Epithelial cell of proximal tubule (primary cell): ENCODE measurements around the gene DRAXIN. TPM values are rescaled to one million over a fixed set of nuclear protein-coding genes. Genes with fewer than 3 reads are reported as not detected.

ENCODE experiments used
- DNase-seq: peaks from one replicate; pipeline ENCODE4 v3.0.0-alpha.2; 2011; ENCODE audit warnings: low read depth
- H3K4me3 ChIP-seq: 2 replicates; pipeline ENCODE4 v1.5.1; 2011; ENCODE audit warnings: low read depth, mild to moderate bottlenecking, low read length
- total RNA-seq: library from RNA; depleted of rRNA; stranded (reverse); fragments of >200 nt; gene quantifications from 2 replicates; pipeline ENCODE4 v1.2.3, GENCODE V29; 2015
- TF ChIP-seq, protein P1 (sequence below): conservative IDR thresholded peaks from 2 replicates; pipeline ENCODE4 v1.5.1; 2012; ENCODE audit warnings: low read depth, mild to moderate bottlenecking, low read length

Gene DRAXIN
- total RNA-seq, 1 donor from 2014 or later = 0.12 TPM

DNA sequence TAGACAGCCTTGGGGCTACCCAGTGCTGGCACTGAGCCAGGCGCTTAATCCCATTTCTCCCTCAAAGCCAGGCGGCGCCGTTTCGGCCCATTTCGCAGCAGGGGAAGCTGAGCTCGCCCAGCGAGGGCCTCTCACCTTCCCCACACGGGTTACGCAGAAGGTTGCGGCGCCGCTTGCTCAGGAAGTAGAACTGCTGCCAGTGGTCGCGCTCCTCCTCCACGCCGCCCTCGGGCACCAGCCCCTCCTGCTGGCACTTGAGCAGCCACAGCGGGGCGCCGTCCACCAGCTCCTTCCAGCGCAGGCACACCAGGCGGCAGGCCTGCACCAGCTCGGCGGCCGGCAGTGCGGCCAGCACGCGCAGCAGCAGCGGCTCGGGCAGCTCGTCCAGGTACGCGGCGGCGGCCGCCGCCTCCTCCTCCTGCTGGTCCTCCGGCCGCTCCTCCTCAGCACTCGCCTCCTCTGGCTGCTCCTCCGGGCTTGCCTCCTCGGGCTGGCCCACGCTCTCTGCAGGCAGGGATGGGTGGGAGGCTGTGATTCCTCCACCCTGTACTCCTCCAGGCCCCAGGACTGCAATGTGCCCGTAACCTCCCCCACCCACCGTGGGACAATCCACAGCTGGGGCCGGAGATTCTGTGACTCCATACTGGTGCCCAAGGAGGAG is 41.0 kb upstream of the DRAXIN start:
- TF ChIP-seq, protein P1, sequence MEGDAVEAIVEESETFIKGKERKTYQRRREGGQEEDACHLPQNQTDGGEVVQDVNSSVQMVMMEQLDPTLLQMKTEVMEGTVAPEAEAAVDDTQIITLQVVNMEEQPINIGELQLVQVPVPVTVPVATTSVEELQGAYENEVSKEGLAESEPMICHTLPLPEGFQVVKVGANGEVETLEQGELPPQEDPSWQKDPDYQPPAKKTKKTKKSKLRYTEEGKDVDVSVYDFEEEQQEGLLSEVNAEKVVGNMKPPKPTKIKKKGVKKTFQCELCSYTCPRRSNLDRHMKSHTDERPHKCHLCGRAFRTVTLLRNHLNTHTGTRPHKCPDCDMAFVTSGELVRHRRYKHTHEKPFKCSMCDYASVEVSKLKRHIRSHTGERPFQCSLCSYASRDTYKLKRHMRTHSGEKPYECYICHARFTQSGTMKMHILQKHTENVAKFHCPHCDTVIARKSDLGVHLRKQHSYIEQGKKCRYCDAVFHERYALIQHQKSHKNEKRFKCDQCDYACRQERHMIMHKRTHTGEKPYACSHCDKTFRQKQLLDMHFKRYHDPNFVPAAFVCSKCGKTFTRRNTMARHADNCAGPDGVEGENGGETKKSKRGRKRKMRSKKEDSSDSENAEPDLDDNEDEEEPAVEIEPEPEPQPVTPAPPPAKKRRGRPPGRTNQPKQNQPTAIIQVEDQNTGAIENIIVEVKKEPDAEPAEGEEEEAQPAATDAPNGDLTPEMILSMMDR = peak; percentile 72
- peak overlapping the region; percentile 26 for H3K4me3 ChIP-seq
- no peak for DNase-seq

DNA sequence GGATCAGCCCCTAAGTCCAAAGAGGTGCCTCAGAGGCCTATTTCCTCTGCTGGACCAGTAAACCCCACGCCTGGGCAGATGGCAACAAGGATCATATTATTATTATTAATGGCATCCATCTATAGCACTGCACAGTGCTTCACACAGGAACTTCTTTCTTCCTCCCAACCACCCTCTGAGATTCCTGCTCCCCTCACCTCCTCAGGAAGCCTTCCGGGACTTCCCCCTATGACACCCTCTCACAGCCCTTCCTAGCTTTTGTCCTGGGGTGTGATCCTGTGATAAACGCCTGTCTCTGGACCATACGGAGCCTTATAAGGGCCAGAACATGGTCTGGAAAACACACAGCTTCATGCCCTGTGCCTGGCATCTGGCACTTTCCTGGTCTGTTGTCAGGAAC is 40.5 kb upstream of the DRAXIN start:
- DNase-seq = no peak
- TF ChIP-seq, protein P1 = no peak
- H3K4me3 ChIP-seq = no peak overlapping the region

DNA sequence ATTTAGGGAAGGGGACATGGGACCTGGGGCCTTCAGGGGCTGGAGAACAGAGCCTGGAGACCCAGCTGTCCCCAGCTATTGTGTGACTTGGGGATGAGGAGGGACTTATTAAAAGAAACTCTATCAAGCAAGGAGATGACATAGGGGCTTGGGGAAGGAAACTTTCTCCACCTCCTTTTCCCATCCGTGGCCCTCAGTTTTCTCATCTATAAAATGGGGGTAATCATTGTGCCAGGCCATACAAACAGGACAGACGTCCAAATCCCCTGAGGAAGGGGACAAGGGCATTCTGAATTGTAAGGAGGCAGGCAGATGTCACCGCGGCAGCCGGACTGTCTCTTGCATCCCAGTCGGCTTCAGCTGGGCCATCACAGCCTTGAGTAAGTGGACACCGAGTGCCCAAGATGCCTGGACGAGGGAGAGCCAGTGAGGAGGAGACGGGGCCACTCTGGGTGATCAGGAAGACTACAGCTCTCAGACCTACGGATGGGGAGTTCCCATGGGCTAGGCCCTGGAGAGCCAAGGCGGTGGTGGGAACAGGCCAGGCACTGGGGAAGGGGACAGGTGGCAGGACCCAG is 39.2 kb upstream of the DRAXIN start:
- DNase-seq = no peak
- no peak overlapping the region for H3K4me3 ChIP-seq
- TF ChIP-seq, protein P1 = no peak

DNA sequence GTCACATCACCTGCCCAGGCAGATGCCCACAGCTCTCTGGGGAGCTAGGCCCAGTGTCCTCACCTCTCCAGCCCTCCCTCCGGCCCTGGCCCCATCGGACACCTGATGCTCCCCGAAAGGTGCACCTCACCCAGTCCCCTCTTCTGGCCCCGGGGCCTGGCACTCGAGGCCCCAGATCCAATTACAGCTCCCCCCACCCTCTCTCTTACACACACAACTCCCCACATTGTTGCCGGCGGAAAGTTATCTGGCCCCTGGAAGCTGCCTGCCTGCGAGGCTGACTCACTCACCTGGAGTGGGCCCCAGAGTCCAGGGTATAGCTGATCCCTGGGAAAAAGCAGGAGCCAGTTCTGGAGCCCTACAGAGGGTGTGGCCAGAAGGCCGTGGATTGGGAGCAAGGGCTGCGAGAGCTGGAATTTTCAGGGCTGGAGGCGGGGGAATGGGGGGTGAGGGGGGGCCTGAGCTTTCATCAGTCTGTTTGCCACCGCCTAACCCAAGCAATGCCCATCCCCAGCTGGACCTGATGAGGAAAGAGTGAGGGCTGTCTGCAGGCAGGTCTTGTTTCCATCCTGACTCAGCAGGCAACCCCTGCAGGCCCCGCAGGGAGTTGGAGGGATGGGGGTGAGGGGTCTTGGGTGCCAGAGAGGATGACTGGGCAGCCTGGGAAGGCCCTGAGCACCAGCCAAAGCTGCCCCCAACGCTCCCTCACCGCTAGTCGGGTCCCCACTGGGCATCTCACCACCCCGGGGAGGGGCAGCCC is 38.2 kb upstream of the DRAXIN start:
- no peak for DNase-seq
- H3K4me3 ChIP-seq = no peak overlapping the region
- TF ChIP-seq, protein P1 = no peak

DNA sequence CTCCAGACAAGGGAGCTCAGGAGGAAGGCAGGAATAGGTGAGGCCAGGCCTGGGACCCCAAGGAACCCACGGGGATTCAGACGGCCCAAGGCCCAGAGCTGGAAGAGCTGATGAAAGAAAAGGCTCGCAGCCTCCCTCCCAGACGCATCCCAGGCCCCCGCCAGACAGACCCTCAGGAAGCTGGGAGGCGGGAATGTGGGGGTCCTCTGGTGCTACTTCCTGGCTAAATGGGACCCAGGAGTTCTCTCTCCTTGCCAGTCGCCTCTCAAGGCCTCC is 37.7 kb upstream of the DRAXIN start:
- no peak for DNase-seq
- TF ChIP-seq, protein P1 = no peak
- H3K4me3 ChIP-seq = peak overlapping the region; percentile 68

DNA sequence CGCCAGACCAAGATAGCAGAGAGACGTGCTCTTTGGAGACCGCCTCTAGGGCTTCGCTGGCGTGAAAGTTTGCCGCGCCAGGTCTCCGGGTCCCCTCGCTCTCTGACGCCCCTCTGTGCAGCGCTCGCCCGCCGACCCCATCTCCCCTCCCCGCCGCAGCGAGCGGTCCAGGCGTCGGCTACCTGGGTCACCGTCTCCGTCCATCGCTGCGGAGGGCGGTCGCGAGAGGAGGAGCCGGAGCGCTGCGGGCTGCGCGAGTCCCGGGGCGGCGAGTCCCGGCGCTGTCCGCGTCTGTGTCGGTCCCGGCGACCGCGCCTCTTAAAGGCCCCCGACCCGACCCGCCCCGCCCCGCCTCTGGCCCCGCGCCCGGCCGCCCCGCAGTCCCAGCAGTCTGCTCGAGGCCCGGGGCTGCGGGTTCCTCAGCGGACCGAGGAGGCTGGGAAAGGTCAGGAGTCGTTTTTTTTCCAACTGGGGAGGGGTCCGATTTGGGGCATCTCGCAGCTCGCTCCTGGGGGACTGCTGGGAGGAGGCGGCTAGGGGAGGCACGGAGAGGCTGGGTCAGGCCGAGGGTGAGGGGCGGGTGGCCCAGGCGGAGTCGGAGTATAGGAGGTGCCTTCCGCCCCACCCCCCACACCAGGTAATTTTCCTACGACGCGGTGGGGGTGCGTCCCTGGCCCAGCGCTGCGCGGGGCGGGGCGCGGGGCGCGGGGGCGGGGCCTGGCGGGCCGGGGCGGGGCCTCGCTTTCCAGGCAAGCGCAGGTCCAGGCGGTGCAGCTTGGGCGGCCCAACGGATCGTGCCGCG is 37.2 kb upstream of the DRAXIN start, which contains the start of the genes FBXO2 and FBXO44:
FBXO2 (minus strand) TSS at position 293 of the 802 bp plus-strand sequence; CDS start at position 204, 89 bp downstream.
FBXO44 (plus strand) TSS at position 741 of the 802 bp plus-strand sequence. CDS start 959 bp downstream, outside the sequence.
- TF ChIP-seq, protein P1 = no peak
- peak within 1 kb of the TSS; percentile 68 for H3K4me3 ChIP-seq
- DNase-seq = no peak
